NCI-H82 treated with DMSO at 0.1 percent for 48 hours (cell line): ENCODE measurements around the gene TREML4.

Experiments used
- DNase-seq: peaks from one replicate; lab custom pipeline; 2025; ENCODE audit not compliant: unreplicated experiment; lab: John Stamatoyannopoulos, UW

The TREML4 gene

GRCh38 chr6:41252401-41253169, 24.4 kb downstream of the TREML4 start:
- DNase-seq: no peak

- DNase-seq: no peak
These were observed 27.0 kb downstream of the TREML4 start for GRCh38 chr6:41255110-41255509.

DNA sequence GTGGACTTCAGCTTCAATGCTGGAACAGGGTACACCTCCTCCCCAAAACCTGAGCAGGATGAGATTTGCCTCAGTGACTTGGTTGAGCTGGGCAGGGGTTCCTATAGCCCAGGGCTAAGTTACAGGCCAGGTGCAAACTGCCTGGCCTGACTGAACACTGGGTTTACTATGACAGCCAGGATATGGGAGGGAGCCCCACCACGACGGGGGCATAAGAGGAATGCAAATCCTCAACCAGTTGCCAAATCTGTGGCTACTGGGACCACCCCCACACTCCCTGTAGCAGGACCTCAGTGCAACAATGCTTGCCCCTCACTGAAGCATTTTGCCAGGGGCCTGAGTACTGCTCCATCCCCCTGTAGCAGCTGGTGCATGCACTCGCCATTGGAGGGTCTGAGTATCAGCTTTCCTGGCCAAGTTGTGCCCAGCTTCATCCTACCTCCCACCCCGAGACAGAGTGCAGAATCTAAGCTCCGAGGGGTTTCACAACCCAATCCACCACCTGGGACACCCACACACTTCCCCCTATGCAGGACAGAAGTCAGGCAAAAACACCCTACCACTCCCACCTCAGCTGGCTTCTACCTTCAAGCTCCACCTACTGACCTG, 27.6 kb downstream of the TREML4 start:
- no peak for DNase-seq

GRCh38 chr6:41256383-41256782, 28.2 kb downstream of the TREML4 start:
- no peak for DNase-seq

DNA sequence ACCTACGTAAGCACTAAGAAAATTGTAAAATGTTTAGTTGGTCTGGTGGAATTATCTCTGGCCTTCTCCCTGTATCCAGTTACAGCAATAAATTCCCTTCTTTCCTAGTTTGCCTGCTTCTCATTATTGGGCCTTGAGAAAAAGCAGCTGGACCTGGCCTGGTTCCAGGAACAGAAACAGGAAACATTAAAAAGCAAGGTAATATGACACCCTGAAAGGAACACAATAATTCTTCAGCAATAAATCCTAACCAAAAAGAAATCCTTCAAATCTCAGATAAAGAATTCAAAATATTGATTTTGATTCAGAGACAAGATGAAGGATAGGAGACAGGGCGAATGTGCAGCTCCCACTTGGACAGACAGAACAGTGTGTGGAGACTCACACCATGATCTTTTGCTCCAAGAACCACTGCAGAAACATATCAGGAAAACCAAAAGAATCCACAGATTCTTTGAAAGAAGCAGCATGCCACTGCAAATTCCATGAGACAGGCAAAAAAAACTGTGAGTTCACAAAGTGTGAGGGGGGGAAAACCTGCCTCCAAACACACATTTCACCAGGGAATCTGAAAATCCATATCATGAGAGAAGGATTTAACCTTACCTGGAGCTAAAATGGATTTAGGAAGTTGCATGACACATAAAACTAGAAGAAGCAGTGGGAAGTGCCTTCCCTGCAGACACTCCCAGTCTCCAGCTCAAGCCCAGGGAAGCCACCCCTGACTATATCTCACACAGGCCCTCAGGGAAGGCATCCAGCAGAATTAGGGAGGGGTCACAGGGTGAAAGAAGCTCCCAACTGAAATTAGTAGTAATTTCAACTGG, 29.4 kb downstream of the TREML4 start:
- DNase-seq: no peak

DNA sequence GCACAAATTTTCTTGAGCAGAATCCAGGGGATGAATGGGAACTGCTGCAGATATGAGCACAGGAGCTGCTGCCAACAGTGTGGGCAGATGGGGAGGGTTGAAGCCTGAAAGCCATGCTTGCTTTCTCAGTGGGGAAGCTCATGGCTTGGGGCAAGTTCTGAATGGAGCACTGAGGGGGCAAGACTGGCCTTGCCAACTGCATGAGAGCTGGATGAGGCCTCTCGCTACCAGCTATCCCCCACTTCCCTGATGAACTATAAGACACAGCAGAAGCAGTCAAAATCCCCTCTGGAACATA, 30.0 kb downstream of the TREML4 start:
- no peak for DNase-seq

GRCh38 chr6:41262401-41262800, 34.3 kb downstream of the TREML4 start:
- no peak for DNase-seq

- DNase-seq: no peak
These were observed 35.1 kb downstream of the TREML4 start for GRCh38 chr6:41263267-41263666.

DNA sequence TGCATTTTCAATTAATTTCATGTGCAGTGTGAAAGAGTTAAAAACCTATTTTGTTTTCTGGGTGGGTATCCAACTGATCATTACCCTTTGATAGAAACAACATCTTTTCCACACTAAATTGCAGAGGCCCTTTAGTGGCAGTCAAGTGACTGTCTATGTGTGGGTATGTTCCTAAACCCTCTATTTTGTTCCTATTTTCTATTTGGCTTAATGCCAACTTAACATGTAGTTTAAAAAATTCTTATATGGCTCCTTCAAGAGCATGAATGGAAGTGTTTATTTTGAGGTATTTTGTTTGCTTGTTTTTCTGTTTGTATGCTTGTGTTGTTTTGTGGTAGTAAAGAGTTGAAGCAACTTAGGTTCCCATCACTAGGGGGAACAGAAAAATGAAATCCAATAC, 38.4 kb downstream of the TREML4 start:
- no peak for DNase-seq

DNA sequence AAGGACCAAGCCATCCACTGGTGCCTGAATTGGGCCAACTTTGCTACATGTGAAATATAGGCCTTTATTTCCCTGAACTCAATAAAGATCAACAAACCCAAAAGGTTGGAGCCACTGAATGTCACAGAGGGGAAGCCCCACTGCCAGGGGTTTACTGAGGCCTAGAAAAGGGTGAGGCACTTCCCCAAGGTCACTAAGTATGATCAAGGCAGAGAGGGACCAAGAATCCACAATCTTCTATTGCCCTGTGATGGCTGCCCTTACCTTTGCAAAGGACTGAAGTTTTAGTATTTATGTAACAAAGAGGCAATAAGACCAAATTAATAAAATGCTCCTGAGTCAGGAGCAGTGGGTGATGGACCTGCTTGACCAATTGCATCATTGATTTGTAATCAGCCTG, 40.3 kb downstream of the TREML4 start:
- no peak for DNase-seq

DNA sequence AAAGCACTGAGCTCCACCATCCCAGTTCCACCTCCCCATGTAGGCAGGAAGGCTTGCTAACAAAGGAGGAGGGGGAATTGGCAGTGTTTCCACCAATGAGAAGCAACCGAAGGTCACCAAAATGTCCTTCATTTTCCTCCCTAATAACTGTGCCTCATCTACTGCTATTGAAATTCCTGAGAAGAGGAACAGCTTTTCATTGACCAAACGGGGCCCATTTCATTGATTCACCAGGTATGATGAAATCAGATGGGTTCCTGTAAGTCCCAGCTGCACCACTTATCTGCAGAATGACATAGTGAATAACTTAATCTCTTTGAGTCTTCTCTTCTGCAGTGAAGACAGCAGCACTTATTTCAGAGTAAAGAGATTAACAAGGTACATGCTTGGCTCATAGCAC, 41.0 kb downstream of the TREML4 start:
- no peak for DNase-seq

- DNase-seq: no peak
These were observed 41.6 kb downstream of the TREML4 start for GRCh38 chr6:41269716-41270115.

DNA sequence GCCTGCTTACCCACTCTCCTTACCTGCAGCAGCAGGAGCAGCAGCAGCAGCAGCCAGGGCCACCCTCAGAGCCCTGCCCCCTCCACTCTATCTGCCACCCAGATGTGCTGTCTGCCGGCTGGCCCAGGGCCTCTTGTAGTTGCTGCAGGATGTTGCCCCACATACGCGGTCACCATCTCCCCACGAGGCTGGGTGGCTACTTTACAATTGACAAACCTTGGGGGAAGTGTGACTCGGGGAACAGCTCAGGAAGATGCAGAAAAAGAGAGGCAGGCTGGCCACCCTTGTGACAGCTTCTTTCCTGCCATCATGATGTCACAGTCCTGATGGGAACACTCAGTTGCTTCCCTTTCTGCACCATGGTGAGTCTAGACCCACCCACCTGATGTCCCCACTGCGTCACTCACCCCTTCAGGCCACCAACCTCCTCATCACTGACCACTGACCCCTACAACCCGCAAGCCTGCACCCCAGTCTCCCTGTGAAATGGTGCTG, 43.8 kb downstream of the TREML4 start:
- no peak for DNase-seq

DNA sequence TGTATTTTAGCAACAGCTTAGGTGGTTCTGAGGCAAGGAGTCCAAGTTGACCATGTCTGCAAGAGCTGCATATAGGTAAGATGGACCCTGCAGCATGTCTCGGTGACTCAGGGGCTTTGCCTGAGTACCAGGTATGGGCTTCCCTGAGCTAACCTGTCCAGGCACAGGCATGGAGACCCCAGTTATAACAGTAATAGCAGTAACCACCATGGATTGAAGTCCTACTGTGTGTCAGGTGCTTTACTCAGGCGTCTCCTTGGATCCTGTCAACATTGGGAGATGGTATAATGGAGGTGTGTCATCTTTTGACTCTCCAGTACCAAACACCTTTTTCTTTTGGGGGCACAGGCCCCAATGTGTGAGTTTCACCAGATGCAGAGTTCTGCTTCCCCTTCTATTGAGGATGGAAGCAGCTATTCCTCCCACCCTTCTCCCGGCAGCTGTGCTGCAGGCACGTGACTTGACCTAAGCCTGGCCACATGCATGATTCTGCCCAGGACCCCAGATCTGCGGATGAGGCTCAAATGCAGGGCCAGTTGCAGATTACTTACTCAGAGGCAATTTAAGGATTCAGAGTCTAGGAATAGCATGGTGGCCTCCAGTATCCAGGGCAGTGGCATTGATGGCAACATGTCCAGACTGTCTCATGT, 44.6 kb downstream of the TREML4 start:
- no peak for DNase-seq

GRCh38 chr6:41273714-41274113, 45.6 kb downstream of the TREML4 start:
- no peak for DNase-seq

DNA sequence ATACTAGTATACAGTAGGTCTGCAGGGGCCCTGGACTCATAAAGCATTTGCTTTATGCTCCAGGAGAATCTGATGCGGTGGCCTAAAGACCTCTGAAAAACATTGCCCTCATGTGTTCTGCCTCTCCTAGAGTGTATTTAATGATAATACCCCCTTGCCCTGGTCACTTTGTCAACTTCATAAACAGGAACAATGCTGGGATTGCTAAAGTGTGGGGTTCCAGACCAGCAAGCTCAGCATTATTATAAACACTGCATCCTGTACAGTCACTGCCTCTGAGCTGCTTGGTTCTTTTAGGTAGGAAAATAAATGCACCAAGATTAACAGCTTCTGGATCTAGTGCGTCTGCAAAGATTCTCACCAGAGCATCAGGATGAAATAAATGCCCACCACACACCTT, 46.1 kb downstream of the TREML4 start:
- no peak for DNase-seq

DNA sequence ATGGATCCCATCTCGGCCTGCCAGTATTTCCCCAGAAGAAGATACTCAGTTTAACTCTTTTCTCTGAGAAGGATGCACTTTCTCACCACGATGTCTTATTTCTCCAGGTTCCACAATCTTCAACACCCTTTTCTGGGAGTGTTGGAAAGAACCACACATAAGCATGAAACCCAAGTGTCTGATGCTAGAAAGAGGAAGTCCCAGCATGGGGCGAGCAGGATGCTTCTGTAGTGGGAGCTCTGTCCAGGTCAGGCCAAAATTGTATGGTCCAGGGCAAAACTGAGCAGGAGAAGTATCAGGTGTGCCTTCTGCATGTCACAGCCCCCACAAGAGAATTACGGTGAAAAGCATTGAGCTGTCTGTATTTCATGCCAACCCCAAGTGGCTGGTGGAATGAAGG, 47.3 kb downstream of the TREML4 start:
- no peak for DNase-seq

DNA sequence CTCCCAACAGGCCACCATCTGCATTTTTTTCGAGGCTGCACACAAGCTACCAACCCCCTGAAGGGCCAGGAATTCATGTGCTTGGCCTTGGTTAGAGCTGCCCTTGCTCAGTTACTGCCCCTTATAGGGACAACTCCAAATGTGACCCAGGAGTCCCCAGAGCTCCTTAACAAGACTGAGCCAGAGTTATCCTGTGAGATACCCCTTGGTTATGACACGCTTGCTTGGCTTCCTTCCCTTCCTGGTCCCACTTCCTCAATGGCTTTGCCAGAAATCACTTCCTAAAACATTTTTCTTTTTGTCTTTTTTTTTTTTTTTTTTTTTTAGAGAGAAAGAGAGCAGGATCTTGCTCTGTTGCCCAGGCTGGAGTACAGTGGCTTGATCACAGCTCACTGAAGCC, 49.5 kb downstream of the TREML4 start:
- DNase-seq: no peak

DNA sequence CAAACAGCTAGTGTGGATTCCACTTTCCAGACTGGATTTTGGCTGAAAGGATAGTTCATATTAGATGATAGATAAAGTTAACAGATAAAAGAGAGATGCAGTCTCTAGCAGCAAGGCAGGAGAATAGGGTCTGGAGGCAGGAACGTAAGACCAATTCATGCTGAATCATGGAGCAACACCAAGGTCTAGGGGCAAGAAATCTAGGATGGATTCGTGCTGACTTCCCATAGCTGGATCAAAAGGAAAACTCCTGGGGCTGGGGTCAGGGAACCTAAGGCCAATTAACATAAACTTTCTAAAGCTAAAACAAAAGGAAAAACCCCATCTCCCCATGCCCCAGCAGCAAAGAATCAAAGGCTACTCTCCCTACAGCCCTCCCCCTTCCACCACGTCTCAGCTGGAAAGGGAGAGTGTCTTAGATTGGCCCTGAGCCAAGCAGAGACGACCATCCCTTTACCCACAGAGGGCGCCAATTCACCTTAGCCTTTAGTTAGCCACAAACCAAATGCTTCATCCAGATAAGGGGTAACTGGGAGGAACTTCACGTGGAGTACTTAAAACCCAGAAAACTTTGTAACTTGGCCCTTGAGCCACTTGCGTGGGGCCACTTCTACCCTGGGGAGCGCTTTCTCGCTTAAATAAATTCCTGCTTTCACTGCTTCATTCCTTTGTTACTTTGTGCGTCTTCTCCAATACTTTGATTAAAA, 50.7 kb downstream of the TREML4 start:
- peak; percentile 63 for DNase-seq

GRCh38 chr6:41280381-41281057, 52.4 kb downstream of the TREML4 start:
- no peak for DNase-seq
